Endothelial cell of umbilical vein (primary cell): ENCODE data around the gene CHCHD3. TPM values are rescaled to one million over a fixed set of nuclear protein-coding genes. Genes with fewer than 3 reads are reported as not detected.
"Not testable (repeated sequence)": the region's sequence is repeated elsewhere in the genome, so short reads cannot be mapped to it uniquely, and the experiment has no call there.

ENCODE experiments used
- BruUV-seq: library from RNA; stranded (reverse); fragments of 400-500 nt; replicated peaks from 2 replicates; lab custom pipeline; 2021; lab: Mats Ljungman, UMichigan
- CTCF ChIA-PET: fragments of 300-600, 350-600 bp; sonication (Branson Sonifier 250); formaldehyde crosslinking; loops from one replicate; lab custom pipeline; 2021; ENCODE audit warnings: antibody characterized with exemption, inconsistent platforms; lab: Charles Lee
- POLR2A ChIA-PET: fragments of 300-600, 350-600 bp; sonication (Branson Sonifier 250); formaldehyde crosslinking; loops from one replicate; lab custom pipeline; 2021; ENCODE audit warnings: antibody characterized with exemption, inconsistent platforms; lab: Charles Lee
- DNase-seq: peaks from one replicate; pipeline ENCODE4 v3.0.0-alpha.2; 2011; ENCODE audit warnings: low read depth, low spot score
- FAIRE-seq: peaks from 2 replicates; lab custom pipeline; 2011; peaks lifted over from hg19 to GRCh38; lab: Jason Lieb, UNC
- H2AFZ ChIP-seq: 2 replicates; pipeline ENCODE4 v1.6.0; 2012; ENCODE audit warnings: low read depth, low read length, control low read depth, inconsistent platforms
- H3K27ac ChIP-seq: 2 replicates; pipeline ENCODE4 v1.5.1; 2011; ENCODE audit warnings: low read depth, mild to moderate bottlenecking, control low read depth, low read length, moderate library complexity; ENCODE audit not compliant: insufficient read depth
- H3K27me3 ChIP-seq, 2 experiments: 2 replicates each; pipeline versions ENCODE4 v1.6.0 to v1.6.1; 2011; ENCODE audit warnings: low read length in 2 of 2, mixed read lengths in 1 of 2; ENCODE audit not compliant: control insufficient read depth in 2 of 2, insufficient read depth in 2 of 2
- H3K36me3 ChIP-seq, 2 experiments: 2 replicates in 1 of 2; 3 replicates in 1 of 2; pipeline ENCODE4 v1.5.1; 2011; ENCODE audit warnings: low read length in 2 of 2, mild to moderate bottlenecking in 1 of 2, moderate library complexity in 1 of 2; ENCODE audit not compliant: control insufficient read depth in 2 of 2, insufficient read depth in 2 of 2; ENCODE audit errors: extremely low read depth in 1 of 2
- H3K4me1 ChIP-seq: 3 replicates; pipeline ENCODE4 v1.5.1; 2011; ENCODE audit warnings: mild to moderate bottlenecking, low read length; ENCODE audit not compliant: control insufficient read depth, insufficient read depth; ENCODE audit errors: extremely low read depth
- H3K4me2 ChIP-seq: 2 replicates; pipeline ENCODE4 v1.6.1; 2011; ENCODE audit warnings: low read length, control low read depth, mixed read lengths; ENCODE audit not compliant: insufficient read depth
- H3K4me3 ChIP-seq, 3 experiments: fragments of 200-600 bp in 1 of 3; sonication (generic), shearing (Covaris generic) in 1 of 3; replicated peaks in 1 of 3; 2 replicates each; pipeline ENCODE4 v1.5.1; 2011 to 2016; ENCODE audit warnings: control low read depth in 3 of 3, low read length in 3 of 3, mild to moderate bottlenecking in 2 of 3, inconsistent platforms in 1 of 3, low read depth in 1 of 3, moderate library complexity in 1 of 3; ENCODE audit not compliant: insufficient read depth in 1 of 3
- H3K79me2 ChIP-seq: 2 replicates; pipeline ENCODE4 v1.6.0; 2012; ENCODE audit warnings: low read length, inconsistent platforms; ENCODE audit not compliant: control insufficient read depth, insufficient read depth
- H3K9ac ChIP-seq: replicated peaks from 2 replicates; pipeline ENCODE3; 2011; ENCODE audit warnings: low read length, control low read depth; ENCODE audit not compliant: insufficient read depth; ENCODE audit errors: extremely low read depth
- H3K9me1 ChIP-seq: replicated peaks from 3 replicates; pipeline ENCODE4 v1.6.0; 2011; ENCODE audit warnings: mild to moderate bottlenecking, low read length; ENCODE audit not compliant: control insufficient read depth, insufficient read depth; ENCODE audit errors: extremely low read depth
- H3K9me3 ChIP-seq: replicated peaks from 2 replicates; pipeline ENCODE4 v1.5.1; 2012; ENCODE audit warnings: low read length, inconsistent platforms; ENCODE audit not compliant: control insufficient read depth, insufficient read depth
- H4K20me1 ChIP-seq: replicated peaks from 2 replicates; pipeline ENCODE3; 2011; ENCODE audit warnings: mild to moderate bottlenecking, low read length; ENCODE audit not compliant: control insufficient read depth, insufficient read depth; ENCODE audit errors: extremely low read depth
- CTCF ChIP-seq, 2 donors: IDR thresholded peaks; 1 replicate in 1 of 2; 2 replicates in 1 of 2; pipeline ENCODE4 v1.5.1; 2011; ENCODE audit warnings: low read length in 2 of 2, mild to moderate bottlenecking in 2 of 2, moderate library complexity in 2 of 2, control low read depth in 1 of 2, inconsistent platforms in 1 of 2, low read depth in 1 of 2; ENCODE audit not compliant: insufficient read depth in 1 of 2; ENCODE audit errors: extremely low read depth in 1 of 2
- MAX ChIP-seq: IDR thresholded peaks from 2 replicates; pipeline ENCODE4 v1.6.1; 2011; ENCODE audit not compliant: insufficient read depth, insufficient read length
- dilution Hi-C: fragments of 300-500 bp; cut with MboI; formaldehyde crosslinking; loops from one replicate; pipeline ENCODE4 v1.15.0; 2019; ENCODE audit warnings: low sequenced_read_pairs; ENCODE audit not compliant: extremely low pct_ligation_motif_present
- intact Hi-C: fragments of 100-400 bp; cut with micrococcal nuclease; formaldehyde crosslinking; loops from one replicate; pipeline ENCODE4 v1.10.0; 2022
- polyA plus RNA-seq, 4 experiments: library from polyadenylated mRNA; depleted of rRNA in 3 of 4; stranded (reverse) in 3 of 4; unstranded in 1 of 4; fragments of >200 nt; gene quantifications; 2 replicates each; pipeline versions ENCODE4 v1.2.1 to v1.2.3, GENCODE V29; 2011 to 2012; ENCODE audit warnings: missing spikeins in 1 of 4
- total RNA-seq: library from RNA; stranded (reverse); gene quantifications from 2 replicates; pipeline ENCODE4 v1.2.3, GENCODE V29; 2021

CHCHD3 gene
- total and polyA plus RNA-seq, 2 donors (not counting 3 experiments of a cell fraction or from before 2014, with no cell fraction given), result 22.0 to 63.7 TPM

- ChIA-PET POLR2A (no interaction called here), CTCF (no interaction called here)
- no peaks in the 10 kb centered on the region for H3K4me1 ChIP-seq
- H3K9me1 ChIP-seq, result no peaks in the 10 kb centered on the region
- no TSS peak for BruUV-seq
- no peak overlapping the region for H3K9ac ChIP-seq
- H3K27me3 ChIP-seq, result no peaks in the 10 kb centered on the region
- H3K9me3 ChIP-seq, result no peaks in the 10 kb centered on the region
- no peak for FAIRE-seq
- no peaks in the 10 kb centered on the region for H4K20me1 ChIP-seq
- no peak overlapping the region for H3K4me3 ChIP-seq
- no peak overlapping the region for H3K4me2 ChIP-seq
- H3K27ac ChIP-seq, result no peak overlapping the region
- dilution Hi-C loops (no loop called here), intact Hi-C loops (no loop called here)
- peak; percentile 4 for DNase-seq
- no peaks in the 10 kb centered on the region for H3K36me3 ChIP-seq
- no peak overlapping the region for H2AFZ ChIP-seq
- TF ChIP-seq MAX, result no peak
- peak in 1 of 2 donors; percentile 14 for TF ChIP-seq CTCF (IDR thresholded peaks at IDR 0.05; ENCODE audit: extremely low read depth in 1 of 2, insufficient read depth in 1 of 2, low read depth in 1 of 2, low read length in 2 of 2)
- no peaks in the 10 kb centered on the region for H3K79me2 ChIP-seq
These were observed 182.1 kb downstream of the CHCHD3 start for GRCh38 chr7:132899833-132900232.

DNA sequence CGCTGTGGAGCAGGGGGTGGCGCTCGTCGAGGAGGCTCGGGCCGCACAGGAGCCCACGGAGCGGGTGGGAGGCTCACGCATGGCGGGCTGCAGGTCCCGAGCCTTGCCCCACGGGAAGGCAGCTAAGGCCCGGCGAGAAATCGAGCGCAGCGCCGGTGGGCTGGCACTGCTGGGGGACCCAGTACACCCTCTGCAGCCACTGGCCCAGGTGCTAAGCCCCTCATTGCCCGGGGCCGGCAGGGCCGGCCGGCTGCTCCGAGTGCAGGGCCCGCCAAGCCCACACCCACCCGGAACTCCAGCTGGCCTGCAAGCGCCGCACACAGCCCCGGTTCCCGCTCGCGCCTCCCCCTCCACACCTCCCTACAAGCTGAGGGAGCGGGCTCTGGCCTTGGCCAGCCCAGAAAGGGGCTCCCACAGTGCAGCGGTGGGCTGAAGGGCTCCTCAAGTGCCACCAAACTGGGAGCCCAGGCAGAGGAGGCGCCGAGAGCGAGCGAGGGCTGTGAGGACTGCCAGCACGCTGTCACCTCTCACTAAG, 183.2 kb downstream of the CHCHD3 start:
- H3K9ac ChIP-seq, H4K20me1 ChIP-seq, POLR2A ChIA-PET, DNase-seq, BruUV-seq, H3K27ac ChIP-seq, H3K36me3 ChIP-seq, H3K79me2 ChIP-seq, H3K4me3 ChIP-seq, H3K9me1 ChIP-seq, intact Hi-C loops, H3K4me2 ChIP-seq, H3K9me3 ChIP-seq, H3K27me3 ChIP-seq, H3K4me1 ChIP-seq, H2AFZ ChIP-seq, dilution Hi-C loops, FAIRE-seq: not testable (repeated sequence)
- CTCF ChIA-PET, result interaction anchor here (1.7 kb wide), 1 partner anchor 536 kb away, joined by 3 read pairs; no protein-coding TSS in a partner anchor
